H1 (cell line): Measurements from ENCODE around the gene BEST2. TPM values are rescaled to one million over a fixed set of nuclear protein-coding genes. Genes with fewer than 3 reads are reported as not detected.
A peak's percentile ranks its signal among the peaks of the same experiment; 100 is the strongest.

Experiments used
- ASH2L ChIP-seq: fragments of 200-600, 300-600 bp; sonication (generic); IDR thresholded peaks from one replicate; pipeline ENCODE4 v1.7.1; 2017; ENCODE audit warnings: low read length
- CHD2 ChIP-seq: IDR thresholded peaks from 2 replicates; pipeline ENCODE4 v1.6.1; 2012; ENCODE audit warnings: low read length, improper control_type of control experiment
- CREB1 ChIP-seq: IDR thresholded peaks from 2 replicates; pipeline ENCODE4 v1.6.1; 2012; ENCODE audit warnings: inconsistent platforms
- GABPA ChIP-seq: IDR thresholded peaks from 2 replicates; pipeline ENCODE4 v1.6.1; 2011; ENCODE audit warnings: mild to moderate bottlenecking, low read length, moderate library complexity, borderline replicate concordance; ENCODE audit not compliant: insufficient read depth
- HDAC2 ChIP-seq, 2 experiments: fragments of 300-600 bp in 1 of 2; sonication (generic) in 1 of 2; IDR thresholded peaks; 2 replicates each; pipeline ENCODE4 v1.6.1; 2011 to 2012; ENCODE audit warnings: low read depth in 2 of 2, low read length in 2 of 2, mild to moderate bottlenecking in 2 of 2, moderate library complexity in 2 of 2, borderline replicate concordance in 1 of 2, inconsistent platforms in 1 of 2
- KDM1A ChIP-seq: fragments of 200-600, 300-600 bp; sonication (generic); IDR thresholded peaks from 2 replicates; pipeline ENCODE4 v1.7.1; 2016; ENCODE audit warnings: mild to moderate bottlenecking, low read length, borderline replicate concordance
- KDM4A ChIP-seq: IDR thresholded peaks from one replicate; pipeline ENCODE4 v1.7.1; 2012; ENCODE audit warnings: low read depth, mild to moderate bottlenecking, moderate library complexity, low read length, inconsistent platforms; ENCODE audit not compliant: severe bottlenecking
- NANOG ChIP-seq: IDR thresholded peaks from 2 replicates; pipeline ENCODE4 v1.6.1; 2011; ENCODE audit warnings: low read length, low read depth, mild to moderate bottlenecking, inconsistent platforms; ENCODE audit not compliant: insufficient read depth, poor library complexity, severe bottlenecking
- NRF1 ChIP-seq: IDR thresholded peaks from 2 replicates; pipeline ENCODE4 v1.6.1; 2011; ENCODE audit warnings: mild to moderate bottlenecking, low read depth, low read length, improper control_type of control experiment
- POLR2A ChIP-seq, 2 experiments: IDR thresholded peaks; 1 replicate in 1 of 2; 2 replicates in 1 of 2; pipeline ENCODE4 v1.6.1; 2011; ENCODE audit warnings: low read depth in 2 of 2, low read length in 2 of 2, mild to moderate bottlenecking in 2 of 2; ENCODE audit errors: control extremely low read depth in 1 of 2
- SIN3A ChIP-seq, 2 experiments: IDR thresholded peaks in 1 of 2; conservative IDR thresholded peaks in 1 of 2; 2 replicates each; pipeline ENCODE4 v1.6.1; 2011 to 2012; ENCODE audit warnings: low read length in 2 of 2, improper control_type of control experiment in 1 of 2, low read depth in 1 of 2, mild to moderate bottlenecking in 1 of 2
- SIX5 ChIP-seq: IDR thresholded peaks from 2 replicates; pipeline ENCODE4 v1.6.1; 2011; ENCODE audit warnings: mild to moderate bottlenecking, low read depth, low read length
- SP1 ChIP-seq: IDR thresholded peaks from 2 replicates; pipeline ENCODE4 v1.6.1; 2011; ENCODE audit warnings: low read depth, low read length
- TAF1 ChIP-seq: IDR thresholded peaks from 2 replicates; pipeline ENCODE4 v1.6.1; 2011; ENCODE audit warnings: mild to moderate bottlenecking, low read depth, low read length
- TCF12 ChIP-seq: IDR thresholded peaks from 2 replicates; pipeline ENCODE4 v1.6.1; 2011; ENCODE audit warnings: low read depth, mild to moderate bottlenecking, low read length
- polyA plus RNA-seq, 7 experiments: library from polyadenylated mRNA; depleted of rRNA in 3 of 7; stranded (reverse) in 5 of 7; unstranded in 2 of 7; fragments of >200 nt in 5 of 7; fragments of 200-250 nt in 2 of 7; gene quantifications; 1 replicate in 5 of 7; 2 replicates in 1 of 7; 4 replicates in 1 of 7; pipeline versions ENCODE4 v1.2.1 to v1.2.3, GENCODE V29; 2011 to 2013; ENCODE audit warnings: missing spikeins in 2 of 7, mixed read lengths in 2 of 7
- total RNA-seq: library from RNA; stranded (reverse); fragmentation: NEBNext Ultra II Directional; extraction: Animal tissue kit (Norgen Biotek cat#: 25700); gene quantifications from 2 replicates; pipeline ENCODE4 v1.2.1, GENCODE V29; 2021
- TF ChIP-seq, protein P1 (sequence below), 3 experiments: IDR thresholded peaks; 1 replicate in 2 of 3; 2 replicates in 1 of 3; pipeline versions ENCODE4 v1.5.1 to v1.6.1; 2011; ENCODE audit warnings: low read length in 3 of 3, mild to moderate bottlenecking in 3 of 3, inconsistent platforms in 2 of 3, low read depth in 1 of 3, moderate library complexity in 1 of 3; ENCODE audit not compliant: insufficient read depth in 1 of 3; ENCODE audit errors: control extremely low read depth in 1 of 3

Gene BEST2
- total and polyA plus RNA-seq, 2 of the 8 experiments (the other 6 are each of a cell fraction or from before 2014, with no cell fraction given): 4.6 to 7.3 TPM

DNA sequence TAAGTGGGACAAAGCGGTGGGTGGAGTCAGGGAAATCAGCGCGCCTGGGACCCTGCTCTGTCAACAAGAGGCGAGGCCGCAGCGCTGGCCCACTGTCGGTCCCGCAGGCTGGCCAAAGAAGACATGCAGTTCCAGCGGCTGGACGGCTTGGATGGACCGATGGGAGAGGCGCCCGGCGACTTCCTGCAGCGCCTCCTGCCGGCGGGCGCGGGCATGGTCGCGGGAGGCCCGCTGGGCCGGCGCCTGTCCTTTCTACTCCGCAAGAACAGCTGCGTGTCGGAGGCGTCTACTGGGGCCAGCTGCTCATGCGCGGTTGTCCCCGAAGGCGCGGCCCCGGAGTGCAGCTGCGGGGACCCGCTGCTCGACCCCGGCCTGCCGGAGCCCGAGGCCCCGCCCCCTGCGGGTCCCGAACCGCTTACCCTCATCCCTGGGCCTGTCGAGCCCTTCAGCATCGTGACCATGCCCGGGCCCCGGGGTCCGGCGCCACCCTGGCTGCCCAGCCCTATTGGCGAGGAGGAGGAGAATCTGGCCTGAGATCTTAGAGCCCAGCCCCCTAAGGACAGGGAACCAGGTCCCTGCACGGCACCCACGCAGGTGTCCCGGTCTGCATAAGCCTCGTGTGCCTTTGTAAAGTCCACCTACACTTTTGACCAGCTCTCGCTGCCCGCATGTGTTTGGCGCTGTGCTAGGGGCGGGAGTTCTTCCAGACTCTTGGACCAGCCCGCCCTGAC lies 6.1 kb downstream of the BEST2 start (continued):
- TF ChIP-seq SIN3A (conservative IDR thresholded peaks at IDR 0.05 in 1 of 2, IDR thresholded peaks at IDR 0.05 in 1 of 2; ENCODE audit: low read depth in 1 of 2, low read length in 2 of 2) (peak; percentile 75 to 90; a peak in 2 of 4 replicates), HDAC2 (IDR thresholded peaks at IDR 0.05; ENCODE audit: borderline replicate concordance in 1 of 2, low read depth in 2 of 2, low read length in 2 of 2) (peak in 1 of 2 experiments; percentile 65; a peak in 1 of 4 replicates), TCF12 (0 out of 2 replicates have a peak, but pooled peaks have one; percentile 65), SP1 (0 out of 2 replicates have a peak, but pooled peaks have one; percentile 20), SIX5 (no peak), NANOG (no peak), GABPA (0 out of 2 replicates have a peak, but pooled peaks have one; percentile 59), POLR2A (IDR thresholded peaks at IDR 0.05; ENCODE audit: control extremely low read depth in 1 of 2, low read depth in 2 of 2, low read length in 2 of 2) (peak in 1 of 2 experiments; percentile 59; a peak in 1 of 3 replicates), TAF1 (peak; percentile 63), CREB1 (peak; percentile 52), KDM4A (peak; percentile 47), NRF1 (peak; percentile 48; the same call in 1 of the 2 replicates), KDM1A (peak; percentile 26; the same call in 1 of the 2 replicates), CHD2 (0 out of 2 replicates have a peak, but pooled peaks have one; percentile 30), ASH2L (no peak)
- TF ChIP-seq, protein P1, sequence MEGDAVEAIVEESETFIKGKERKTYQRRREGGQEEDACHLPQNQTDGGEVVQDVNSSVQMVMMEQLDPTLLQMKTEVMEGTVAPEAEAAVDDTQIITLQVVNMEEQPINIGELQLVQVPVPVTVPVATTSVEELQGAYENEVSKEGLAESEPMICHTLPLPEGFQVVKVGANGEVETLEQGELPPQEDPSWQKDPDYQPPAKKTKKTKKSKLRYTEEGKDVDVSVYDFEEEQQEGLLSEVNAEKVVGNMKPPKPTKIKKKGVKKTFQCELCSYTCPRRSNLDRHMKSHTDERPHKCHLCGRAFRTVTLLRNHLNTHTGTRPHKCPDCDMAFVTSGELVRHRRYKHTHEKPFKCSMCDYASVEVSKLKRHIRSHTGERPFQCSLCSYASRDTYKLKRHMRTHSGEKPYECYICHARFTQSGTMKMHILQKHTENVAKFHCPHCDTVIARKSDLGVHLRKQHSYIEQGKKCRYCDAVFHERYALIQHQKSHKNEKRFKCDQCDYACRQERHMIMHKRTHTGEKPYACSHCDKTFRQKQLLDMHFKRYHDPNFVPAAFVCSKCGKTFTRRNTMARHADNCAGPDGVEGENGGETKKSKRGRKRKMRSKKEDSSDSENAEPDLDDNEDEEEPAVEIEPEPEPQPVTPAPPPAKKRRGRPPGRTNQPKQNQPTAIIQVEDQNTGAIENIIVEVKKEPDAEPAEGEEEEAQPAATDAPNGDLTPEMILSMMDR (IDR thresholded peaks at IDR 0.05; ENCODE audit: control extremely low read depth in 1 of 3, insufficient read depth in 1 of 3, low read depth in 1 of 3, low read length in 3 of 3): peak; percentile 90 to 94 (median 91)
